Activated gamma-delta T cell treated with anti-CD3 and anti-CD28 coated beads, Interleukin-2, amount 50 U/mL, for 16 hours (primary cell): ENCODE results near the gene SRC.

Experiments used
- DNase-seq: peaks from one replicate; pipeline ENCODE4 v3.0.0-alpha.2; 2020; ENCODE audit warnings: low read depth

Gene SRC

GRCh38 chr20:37454636-37455385, 108.9 kb downstream of the SRC start:
- no peak for DNase-seq
